ENCODE results near the gene DCT.

GRCh38 chr13:94395860-94396259 is 83.6 kb downstream of the DCT start:
- TF ChIP-seq POLR2AphosphoS5 (IDR thresholded peaks at IDR 0.05): no peak
- TF ChIP-seq POLR2A (IDR thresholded peaks at IDR 0.05): no peak
- TF ChIP-seq EP300 (IDR thresholded peaks at IDR 0.05): no peak
- no peak for TF ChIP-seq CTCF (IDR thresholded peaks at IDR 0.05)
